Suprapubic skin (tissue), 3 donors: ENCODE data around the gene GAS6.

Source experiments
- CTCF ChIP-seq, 2 donors: fragments of 200-600 bp in 1 of 2; fragments of 450-650 bp in 1 of 2; sonication (generic) in 1 of 2; IDR thresholded peaks; one replicate each; pipeline ENCODE4 v1.5.1; 2016 to 2019; ENCODE audit warnings: antibody characterized with exemption in 2 of 2, mild to moderate bottlenecking in 1 of 2, moderate library complexity in 1 of 2
- EP300 ChIP-seq: sonication (generic); formaldehyde crosslinking; IDR thresholded peaks from one replicate; pipeline ENCODE4 v1.6.1; 2017; ENCODE audit warnings: antibody characterized with exemption
- POLR2A ChIP-seq, 2 donors: fragments of 450-650 bp; IDR thresholded peaks; one replicate each; pipeline ENCODE4 v1.6.1; 2017; ENCODE audit warnings: antibody characterized with exemption in 2 of 2, mild to moderate bottlenecking in 2 of 2, moderate library complexity in 2 of 2

DNA sequence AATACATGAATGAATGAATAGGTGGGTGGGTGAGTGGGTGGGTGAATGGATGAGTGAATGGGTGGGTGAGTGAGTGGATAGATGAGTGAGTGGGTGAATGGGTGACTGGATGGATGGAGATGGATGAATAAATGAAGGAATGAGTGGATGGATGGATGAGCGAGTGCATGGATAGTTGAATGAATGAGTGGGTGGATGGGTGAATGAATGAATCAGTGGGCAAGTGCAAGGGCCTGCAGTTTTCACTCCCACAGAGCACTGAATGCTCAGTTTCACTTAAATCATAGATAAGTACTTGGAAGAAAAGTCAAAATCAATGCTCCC is 12.4 kb downstream of the GAS6 start:
- TF ChIP-seq CTCF (IDR thresholded peaks at IDR 0.05) (no peak), POLR2A (IDR thresholded peaks at IDR 0.05) (no peak), EP300 (no peak)
